Activated CD8-positive, alpha-beta T cell treated with anti-CD3 and anti-CD28 coated beads, Interleukin-2, amount 10 ng/mL, durations not matched to agents 7 days and 5 days (primary cell): Measurements from ENCODE around the gene ZNF514. TPM values are rescaled to one million over a fixed set of nuclear protein-coding genes. Genes with fewer than 3 reads are reported as not detected.

Experiments
- total RNA-seq, 2 experiments: library from RNA; stranded (reverse); gene quantifications; one replicate each; pipeline ENCODE4 v1.2.3, GENCODE V29; 2021

The ZNF514 gene
- total RNA-seq, 2 experiments from 2014 or later: 16.3 to 17.4 TPM

Other genes starting within 250 kb of the ZNF514 start
- gene MAL, start 134.1 kb downstream of the ZNF514 start, total RNA-seq: 100 to 1,000 TPM; 188 to 206 TPM
- 10 to 100 TPM; 79.8 to 83.3 TPM for gene MRPS5, start 38.0 kb downstream of the ZNF514 start, total RNA-seq
- gene ZNF2, start 6.0 kb upstream of the ZNF514 start, total RNA-seq: 1 to 10 TPM; 4.5 to 5.0 TPM
- 1 to 10 TPM; 3.8 to 3.9 TPM for gene ZNF892, start 47.7 kb upstream of the ZNF514 start, total RNA-seq
- gene PROM2, start 114.6 kb upstream of the ZNF514 start, total RNA-seq: under 1 TPM; 0.34 to 0.47 TPM
- not detected for gene KCNIP3, start 137.5 kb upstream of the ZNF514 start, total RNA-seq
- gene FAHD2A, start 242.9 kb upstream of the ZNF514 start, total RNA-seq: 10 to 100 TPM; 29.2 to 30.5 TPM